B cell (primary cell): ENCODE measurements around the gene CANX. TPM values are rescaled to one million over a fixed set of nuclear protein-coding genes. Genes with fewer than 3 reads are reported as not detected.

Source experiments
- ATAC-seq: fragments of 200-7000 bp; cut with Tn5 transposase; one replicate; pipeline ENCODE4 v1.10.0; 2021; ENCODE audit warnings: low read depth, mild to moderate bottlenecking, moderate number of reproducible peaks, moderate library complexity
- CTCF ChIA-PET: fragments of 350-600 bp; sonication (Branson Sonifier 250); formaldehyde crosslinking; loops from one replicate; lab custom pipeline; 2021; ENCODE audit warnings: antibody characterized with exemption, inconsistent platforms; lab: Charles Lee
- POLR2A ChIA-PET: fragments of 350-600 bp; sonication (Branson Sonifier 250); formaldehyde crosslinking; loops from one replicate; lab custom pipeline; 2021; ENCODE audit warnings: antibody characterized with exemption; lab: Charles Lee
- DNase-seq: peaks from one replicate; pipeline ENCODE4 v3.0.0; 2013
- H2AFZ ChIP-seq: 2 replicates; pipeline ENCODE4 v1.6.1; 2012; ENCODE audit warnings: mild to moderate bottlenecking, low read depth, low read length; ENCODE audit not compliant: insufficient read depth, poor library complexity, severe bottlenecking
- H3K27ac ChIP-seq, 2 donors: 1 replicate in 1 of 2; 2 replicates in 1 of 2; pipeline ENCODE4 v1.5.1; 2012 to 2013; ENCODE audit warnings: low read length in 2 of 2, mild to moderate bottlenecking in 2 of 2, moderate library complexity in 1 of 2
- H3K27me3 ChIP-seq, 4 experiments: fragments of 200-600 bp in 1 of 4; sonication (generic) in 1 of 4; replicated peaks in 1 of 4; 1 replicate in 2 of 4; 2 replicates in 2 of 4; pipeline versions ENCODE4 v1.6.1 to v1.7.0; 2013 to 2016; ENCODE audit warnings: low read length in 3 of 4, mild to moderate bottlenecking in 2 of 4, mixed read lengths in 1 of 4, moderate library complexity in 1 of 4; ENCODE audit not compliant: insufficient read depth in 4 of 4, control insufficient read depth in 3 of 4; ENCODE audit errors: control extremely low read depth in 1 of 4
- H3K36me3 ChIP-seq, 2 experiments: replicated peaks in 1 of 2; 1 replicate in 1 of 2; 2 replicates in 1 of 2; pipeline versions ENCODE4 v1.6.1 to v1.7.1; 2013; ENCODE audit warnings: low read length in 1 of 2; ENCODE audit not compliant: insufficient read depth in 2 of 2, control insufficient read depth in 1 of 2; ENCODE audit errors: control extremely low read depth in 1 of 2, extremely low read depth in 1 of 2
- H3K4me1 ChIP-seq, 2 donors: fragments of 200-600 bp in 1 of 2; sonication (generic) in 1 of 2; 1 replicate in 1 of 2; 2 replicates in 1 of 2; pipeline versions ENCODE4 v1.5.1 to v1.6.1; 2013 to 2017; ENCODE audit warnings: low read length in 2 of 2; ENCODE audit not compliant: control insufficient read depth in 2 of 2, insufficient read depth in 2 of 2
- H3K4me2 ChIP-seq: replicated peaks from 2 replicates; pipeline ENCODE3; 2012; ENCODE audit warnings: mild to moderate bottlenecking, low read depth, low read length; ENCODE audit not compliant: poor library complexity, severe bottlenecking
- H3K4me3 ChIP-seq, 5 experiments: fragments of 200-600 bp in 1 of 5; sonication (generic) in 1 of 5; 1 replicate in 3 of 5; 2 replicates in 2 of 5; pipeline versions ENCODE4 v1.5.1 to v1.7.0; 2011 to 2016; ENCODE audit warnings: low read length in 4 of 5, mild to moderate bottlenecking in 4 of 5, low read depth in 2 of 5, control low read depth in 1 of 5, moderate library complexity in 1 of 5; ENCODE audit not compliant: insufficient read depth in 1 of 5; ENCODE audit errors: control extremely low read depth in 1 of 5, extremely low read depth in 1 of 5
- H3K79me2 ChIP-seq: fragments of 200-600 bp; sonication (generic); one replicate; pipeline ENCODE4 v1.6.0; 2016; ENCODE audit warnings: low read length; ENCODE audit not compliant: control insufficient read depth, insufficient read depth
- H3K9ac ChIP-seq: fragments of 200-600 bp; sonication (generic); 2 replicates; pipeline ENCODE4 v1.6.1; 2017; ENCODE audit warnings: mild to moderate bottlenecking, low read length, moderate library complexity
- H3K9me3 ChIP-seq, 3 donors: one replicate each; pipeline versions ENCODE4 v1.6.1 to v1.7.1; 2013; ENCODE audit warnings: low read length in 2 of 3; ENCODE audit not compliant: control insufficient read depth in 2 of 3, insufficient read depth in 1 of 3; ENCODE audit errors: control extremely low read depth in 1 of 3
- H4K20me1 ChIP-seq: 2 replicates; pipeline ENCODE4 v1.6.0; 2012; ENCODE audit warnings: mild to moderate bottlenecking, low read length; ENCODE audit not compliant: insufficient read depth, control insufficient read depth, poor library complexity, severe bottlenecking
- H3K27ac Mint-ChIP-seq: one replicate; pipeline ENCODE4 v1.8.0; 2021; ENCODE audit warnings: mixed read lengths
- H3K27me3 Mint-ChIP-seq: one replicate; pipeline ENCODE4 v1.8.0; 2021; ENCODE audit warnings: mixed read lengths
- H3K4me1 Mint-ChIP-seq: one replicate; pipeline ENCODE4 v1.8.0; 2021; ENCODE audit warnings: mixed read lengths
- H3K4me3 Mint-ChIP-seq: one replicate; pipeline ENCODE4 v1.8.0; 2021; ENCODE audit warnings: mixed read lengths
- H3K9me3 Mint-ChIP-seq: one replicate; pipeline ENCODE4 v1.8.0; 2022; ENCODE audit warnings: mixed read lengths; ENCODE audit not compliant: insufficient read depth
- EZH2 ChIP-seq: IDR thresholded peaks from 2 replicates; pipeline ENCODE4 v1.6.1; 2012; ENCODE audit warnings: borderline replicate concordance, low read depth, mild to moderate bottlenecking, moderate library complexity, low read length; ENCODE audit not compliant: insufficient read depth, poor library complexity, severe bottlenecking
- WGBS: methylation state at CpG from one replicate; pipeline ENCODE4 v1.1.5; 2013; ENCODE audit warnings: missing lambda C conversion rate; ENCODE audit not compliant: insufficient coverage; 5-methylcytosine and 5-hydroxymethylcytosine counted together
- intact Hi-C: fragments of 100-400 bp; cut with micrococcal nuclease; formaldehyde crosslinking; loops from one replicate; pipeline ENCODE4 v1.10.0; 2022
- polyA plus RNA-seq: library from polyadenylated mRNA; depleted of rRNA; stranded (reverse); fragments of >200 nt; gene quantifications from 2 replicates; pipeline ENCODE4 v1.2.3, GENCODE V29; 2012
- total RNA-seq, 2 donors: library from RNA; stranded (reverse); fragments of 120-200 nt in 1 of 2; gene quantifications; 1 replicate in 1 of 2; 2 replicates in 1 of 2; pipeline versions ENCODE4 v1.2.3 to v1.2.4, GENCODE V29; 2013 to 2022
- TF ChIP-seq, protein P1 (sequence below): fragments of 200-600 bp; IDR thresholded peaks from one replicate; pipeline ENCODE4 v1.8.0; 2022; ENCODE audit warnings: antibody characterized with exemption, mild to moderate bottlenecking

Gene CANX
- total and polyA plus RNA-seq, 2 donors (not counting 1 experiment from before 2014, with no cell fraction given), result 21.0 to 179 TPM

GRCh38 chr5:179749857-179750508 is 51.2 kb downstream of the CANX start:
- Histone ChIP-seq H3K9ac (no peak overlapping the region), H3K9me3 (no peaks in the 10 kb centered on the region), H3K36me3 (peaks cover 2 to 3% of the 10 kb centered on the region in 2 experiments), H3K79me2 (peaks cover 97% of the 10 kb centered on the region), H4K20me1 (peaks cover 83% of the 10 kb centered on the region), H3K27ac (no peak overlapping the region), H3K4me3 (no peak overlapping the region), H3K4me2 (no peak overlapping the region), H3K4me1 (peaks cover 0 to 7% of the 10 kb centered on the region in 2 donors), H2AFZ (no peak overlapping the region), H3K27me3 (no peaks in the 10 kb centered on the region)
- no peak overlapping the region for H3K4me3 Mint-ChIP-seq
- 98% methylated on average over 5 of the region's 8 CpGs for WGBS
- intact Hi-C loops, result no loop called here
- H3K27ac Mint-ChIP-seq, result no peak overlapping the region
- CTCF ChIA-PET, result interaction anchor here (1.5 kb wide), 1 partner anchor 13 kb away, joined by 7 read pairs; no protein-coding TSS in a partner anchor
- ATAC-seq (no peak), DNase-seq (no peak)
- no peak for TF ChIP-seq EZH2
- TF ChIP-seq, protein P1, sequence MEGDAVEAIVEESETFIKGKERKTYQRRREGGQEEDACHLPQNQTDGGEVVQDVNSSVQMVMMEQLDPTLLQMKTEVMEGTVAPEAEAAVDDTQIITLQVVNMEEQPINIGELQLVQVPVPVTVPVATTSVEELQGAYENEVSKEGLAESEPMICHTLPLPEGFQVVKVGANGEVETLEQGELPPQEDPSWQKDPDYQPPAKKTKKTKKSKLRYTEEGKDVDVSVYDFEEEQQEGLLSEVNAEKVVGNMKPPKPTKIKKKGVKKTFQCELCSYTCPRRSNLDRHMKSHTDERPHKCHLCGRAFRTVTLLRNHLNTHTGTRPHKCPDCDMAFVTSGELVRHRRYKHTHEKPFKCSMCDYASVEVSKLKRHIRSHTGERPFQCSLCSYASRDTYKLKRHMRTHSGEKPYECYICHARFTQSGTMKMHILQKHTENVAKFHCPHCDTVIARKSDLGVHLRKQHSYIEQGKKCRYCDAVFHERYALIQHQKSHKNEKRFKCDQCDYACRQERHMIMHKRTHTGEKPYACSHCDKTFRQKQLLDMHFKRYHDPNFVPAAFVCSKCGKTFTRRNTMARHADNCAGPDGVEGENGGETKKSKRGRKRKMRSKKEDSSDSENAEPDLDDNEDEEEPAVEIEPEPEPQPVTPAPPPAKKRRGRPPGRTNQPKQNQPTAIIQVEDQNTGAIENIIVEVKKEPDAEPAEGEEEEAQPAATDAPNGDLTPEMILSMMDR, result no peak
- H3K9me3 Mint-ChIP-seq, result no peaks in the 10 kb centered on the region
- no peaks in the 10 kb centered on the region for H3K27me3 Mint-ChIP-seq
- POLR2A ChIA-PET, result no interaction called here
- H3K4me1 Mint-ChIP-seq, result peaks cover 35% of the 10 kb centered on the region

- Mint-ChIP-seq H3K27me3 (no peaks in the 10 kb centered on the region), H3K4me1 (peaks cover 32% of the 10 kb centered on the region), H3K4me3 (no peak overlapping the region), H3K9me3 (no peaks in the 10 kb centered on the region), H3K27ac (no peak overlapping the region)
- no peak for TF ChIP-seq EZH2
- TF ChIP-seq, protein P1, result no peak
- DNase-seq (no peak), ATAC-seq (no peak)
- Histone ChIP-seq H3K36me3 (peaks cover 0 to 3% of the 10 kb centered on the region in 2 experiments), H3K79me2 (peaks cover 93% of the 10 kb centered on the region), H3K4me2 (no peak overlapping the region), H3K4me1 (peaks cover 0 to 7% of the 10 kb centered on the region in 2 donors), H3K27ac (no peak overlapping the region), H3K27me3 (no peaks in the 10 kb centered on the region), H3K9ac (no peak overlapping the region), H3K9me3 (no peaks in the 10 kb centered on the region), H2AFZ (no peak overlapping the region), H4K20me1 (peaks cover 86% of the 10 kb centered on the region), H3K4me3 (no peak overlapping the region)
- ChIA-PET CTCF (interaction anchor here (2.3 kb wide), 1 partner anchor 9 kb away, joined by 9 read pairs; no protein-coding TSS in a partner anchor), POLR2A (interaction anchor here (0.7 kb wide), 1 partner anchor 50 kb away, joined by 10 read pairs; no protein-coding TSS in a partner anchor)
- intact Hi-C loops, result no loop called here
- WGBS, result 95% methylated on average over 5 of the region's 5 CpGs
These were observed 55.2 kb downstream of the CANX start for GRCh38 chr5:179753971-179754370.
